Transverse colon (tissue), 4 donors: ENCODE measurements around the gene ATXN10. TPM values are rescaled to one million over a fixed set of nuclear protein-coding genes. Genes with fewer than 3 reads are reported as not detected.

Experiments
- DNase-seq: peaks from one replicate; pipeline ENCODE4 v3.0.0-alpha.2; 2019
- H3K27ac ChIP-seq, 4 donors: fragments of 200-600 bp; sonication (generic); 2 replicates each; pipeline ENCODE4 v1.5.1; 2016 to 2018; ENCODE audit warnings: inconsistent platforms in 4 of 4
- H3K27me3 ChIP-seq: fragments of 200-600 bp; sonication (generic); 2 replicates; pipeline ENCODE4 v1.5.1; 2017; ENCODE audit warnings: inconsistent platforms
- H3K36me3 ChIP-seq, 4 donors: fragments of 200-600 bp; sonication (generic); 2 replicates each; pipeline ENCODE4 v1.5.1; 2017 to 2019; ENCODE audit warnings: inconsistent platforms in 4 of 4
- H3K4me1 ChIP-seq, 4 donors: fragments of 200-600 bp; sonication (generic); 2 replicates each; pipeline ENCODE4 v1.5.1; 2017 to 2020; ENCODE audit warnings: inconsistent platforms in 4 of 4
- H3K4me3 ChIP-seq, 4 donors: fragments of 200-600 bp; sonication (generic); 1 replicate in 1 of 4; 2 replicates in 3 of 4; pipeline versions ENCODE4 v1.5.1 to v1.6.1; 2017 to 2019; ENCODE audit warnings: inconsistent platforms in 4 of 4
- H3K9me3 ChIP-seq, 2 donors: fragments of 200-600 bp; sonication (generic); 2 replicates each; pipeline ENCODE4 v1.5.1; 2017 to 2019; ENCODE audit warnings: inconsistent platforms in 2 of 2
- EP300 ChIP-seq: sonication (generic); formaldehyde crosslinking; IDR thresholded peaks from one replicate; pipeline ENCODE4 v1.6.1; 2017; ENCODE audit warnings: antibody characterized with exemption, low read depth
- POLR2A ChIP-seq: fragments of 450-650 bp; IDR thresholded peaks from one replicate; pipeline ENCODE4 v1.6.1; 2016; ENCODE audit warnings: antibody characterized with exemption, mild to moderate bottlenecking, moderate library complexity
- POLR2AphosphoS5 ChIP-seq, 3 donors: sonication (generic); formaldehyde crosslinking; IDR thresholded peaks; one replicate each; pipeline ENCODE4 v1.6.1; 2016; ENCODE audit warnings: antibody characterized with exemption in 3 of 3
- WGBS, 2 donors: methylation state at CpG; one replicate each; pipeline ENCODE4 v1.1.5; 2018; ENCODE audit warnings: low coverage in 1 of 2; 5-methylcytosine and 5-hydroxymethylcytosine counted together
- in situ Hi-C, 4 donors: fragments of 200-750 bp; cut with MboI; loops; one replicate each; pipeline versions ENCODE4 v1.15.0 to v1.15.1; 2017; ENCODE audit warnings: low sequenced_read_pairs in 3 of 4, low pct_ligation_motif_present in 1 of 4, low pct_unique_long_range_greater_than_20kb in 1 of 4
- intact Hi-C: fragments of 100-400 bp; cut with DNase I; formaldehyde crosslinking; loops from one replicate; pipeline ENCODE4 v1.15.1; 2023; ENCODE audit warnings: low total_unique reads
- total RNA-seq, 4 donors: library from RNA; depleted of rRNA; stranded (reverse); fragments of >200 nt; gene quantifications; one replicate each; pipeline ENCODE4 v1.1.0, GENCODE V29; 2016
- TF ChIP-seq, protein P1 (sequence below), 5 experiments: fragments of 200-600 bp in 3 of 5; fragments of 450-650 bp in 2 of 5; sonication (generic) in 3 of 5; IDR thresholded peaks; 1 replicate in 2 of 5; 2 replicates in 3 of 5; pipeline ENCODE4 v1.5.1; 2016 to 2017; ENCODE audit warnings: antibody characterized with exemption in 5 of 5, inconsistent platforms in 3 of 5, mild to moderate bottlenecking in 2 of 5, moderate library complexity in 1 of 5

ATXN10 gene
- total RNA-seq, 4 donors from 2014 or later = 27.3 to 88.3 (median 47.8) TPM

DNA sequence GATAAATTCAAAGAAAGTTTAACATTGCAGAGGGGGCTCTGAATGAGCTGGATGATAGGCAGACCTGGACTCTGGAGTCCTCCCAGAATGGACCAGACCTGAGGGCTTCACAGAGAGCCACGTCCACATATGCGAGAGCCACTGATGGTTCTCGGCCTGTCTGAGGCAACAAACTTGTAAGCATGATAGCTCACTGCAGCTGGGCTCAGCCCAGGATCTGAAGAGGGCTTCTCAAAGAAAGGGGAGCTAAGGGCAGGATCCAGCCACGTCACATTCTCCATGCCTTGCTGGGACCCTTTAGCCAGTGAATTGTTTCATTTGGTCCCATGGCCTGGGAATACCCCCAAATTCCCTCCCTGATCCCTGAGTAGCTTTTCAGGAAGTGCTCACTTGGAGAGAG, 98.9 kb downstream of the ATXN10 start:
- in situ Hi-C loops = no loop called here
- TF ChIP-seq, protein P1, sequence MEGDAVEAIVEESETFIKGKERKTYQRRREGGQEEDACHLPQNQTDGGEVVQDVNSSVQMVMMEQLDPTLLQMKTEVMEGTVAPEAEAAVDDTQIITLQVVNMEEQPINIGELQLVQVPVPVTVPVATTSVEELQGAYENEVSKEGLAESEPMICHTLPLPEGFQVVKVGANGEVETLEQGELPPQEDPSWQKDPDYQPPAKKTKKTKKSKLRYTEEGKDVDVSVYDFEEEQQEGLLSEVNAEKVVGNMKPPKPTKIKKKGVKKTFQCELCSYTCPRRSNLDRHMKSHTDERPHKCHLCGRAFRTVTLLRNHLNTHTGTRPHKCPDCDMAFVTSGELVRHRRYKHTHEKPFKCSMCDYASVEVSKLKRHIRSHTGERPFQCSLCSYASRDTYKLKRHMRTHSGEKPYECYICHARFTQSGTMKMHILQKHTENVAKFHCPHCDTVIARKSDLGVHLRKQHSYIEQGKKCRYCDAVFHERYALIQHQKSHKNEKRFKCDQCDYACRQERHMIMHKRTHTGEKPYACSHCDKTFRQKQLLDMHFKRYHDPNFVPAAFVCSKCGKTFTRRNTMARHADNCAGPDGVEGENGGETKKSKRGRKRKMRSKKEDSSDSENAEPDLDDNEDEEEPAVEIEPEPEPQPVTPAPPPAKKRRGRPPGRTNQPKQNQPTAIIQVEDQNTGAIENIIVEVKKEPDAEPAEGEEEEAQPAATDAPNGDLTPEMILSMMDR (IDR thresholded peaks at IDR 0.05) = no peak
- TF ChIP-seq POLR2A = no peak
- TF ChIP-seq POLR2AphosphoS5 (IDR thresholded peaks at IDR 0.05) = no peak
- no peak for TF ChIP-seq EP300
- no peaks in the 10 kb centered on the region for H3K9me3 ChIP-seq
- intact Hi-C loops = no loop called here
- H3K27ac ChIP-seq = no peak overlapping the region
- no peaks in the 10 kb centered on the region for H3K36me3 ChIP-seq
- no peaks in the 10 kb centered on the region for H3K27me3 ChIP-seq
- H3K4me1 ChIP-seq = no peaks in the 10 kb centered on the region
- H3K4me3 ChIP-seq = no peak overlapping the region
- DNase-seq = no peak
- WGBS, 2 donors = 75% methylated on average over 4 of the region's 4 CpGs; no CpG with 5 or more reads in 1 of the 2 donors

DNA sequence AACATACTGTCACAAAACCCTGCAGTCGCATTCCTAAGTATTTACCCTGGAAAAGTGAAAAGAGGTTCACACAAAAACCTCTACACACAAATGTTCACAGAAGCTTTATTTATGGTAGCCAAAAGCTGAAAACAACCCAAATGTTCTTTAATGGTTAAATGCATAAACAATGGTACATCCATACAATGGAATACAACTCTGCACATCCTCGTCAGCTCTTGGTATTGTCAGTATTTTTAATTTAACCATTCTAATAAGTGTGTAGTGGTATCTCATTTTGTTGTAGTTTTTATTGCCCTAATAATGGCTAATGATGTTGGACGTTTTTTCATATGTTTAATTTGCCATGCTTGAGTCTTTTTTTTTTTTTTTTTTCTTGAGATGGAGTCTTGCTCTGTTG, 99.4 kb downstream of the ATXN10 start:
- no peak overlapping the region for H3K27ac ChIP-seq
- DNase-seq = no peak
- WGBS, 2 donors = 95 to 97% methylated on average over 3 of the region's 3 CpGs
- no peaks in the 10 kb centered on the region for H3K9me3 ChIP-seq
- in situ Hi-C loops (no loop called here), intact Hi-C loops (no loop called here)
- no peaks in the 10 kb centered on the region for H3K4me1 ChIP-seq
- no peaks in the 10 kb centered on the region for H3K27me3 ChIP-seq
- no peaks in the 10 kb centered on the region for H3K36me3 ChIP-seq
- H3K4me3 ChIP-seq = no peak overlapping the region
- TF ChIP-seq EP300 (no peak), POLR2AphosphoS5 (IDR thresholded peaks at IDR 0.05) (no peak)

GRCh38 chr22:45771711-45772110, 100.1 kb downstream of the ATXN10 start:
- Histone ChIP-seq H3K9me3 (no peaks in the 10 kb centered on the region), H3K27ac (no peak overlapping the region), H3K36me3 (no peaks in the 10 kb centered on the region), H3K27me3 (no peaks in the 10 kb centered on the region), H3K4me3 (no peak overlapping the region), H3K4me1 (no peaks in the 10 kb centered on the region)
- DNase-seq = no peak
- in situ Hi-C loops (no loop called here), intact Hi-C loops (no loop called here)
- WGBS, 2 donors = 90 to 98% methylated on average over 2 of the region's 2 CpGs
- TF ChIP-seq POLR2AphosphoS5 (IDR thresholded peaks at IDR 0.05) (no peak), EP300 (no peak), POLR2A (no peak)
- TF ChIP-seq, protein P1 (IDR thresholded peaks at IDR 0.05) = no peak

DNA sequence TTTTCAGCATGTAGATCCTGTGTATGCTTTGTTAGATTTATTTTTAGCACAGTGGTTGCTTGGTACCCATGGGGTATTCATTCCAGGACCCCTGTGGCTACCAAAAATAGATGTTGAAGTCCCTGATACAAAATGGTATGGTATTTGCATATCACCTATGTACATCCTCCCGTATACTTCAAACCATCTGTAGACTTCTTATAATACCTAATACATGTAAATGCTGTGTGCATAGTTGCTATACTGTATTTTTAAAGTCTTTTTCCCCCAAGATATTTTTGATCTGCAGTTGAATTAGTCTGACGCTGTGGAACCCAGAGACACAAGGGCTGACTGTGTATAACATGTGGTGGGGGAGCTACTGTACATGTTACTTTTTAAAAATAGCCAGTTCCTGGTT, 101.1 kb downstream of the ATXN10 start:
- Histone ChIP-seq H3K36me3 (no peaks in the 10 kb centered on the region), H3K27ac (no peak overlapping the region), H3K27me3 (no peaks in the 10 kb centered on the region), H3K4me3 (no peak overlapping the region), H3K4me1 (no peaks in the 10 kb centered on the region), H3K9me3 (no peaks in the 10 kb centered on the region)
- no peak for DNase-seq
- WGBS, 2 donors = 93% methylated on average over 2 of the region's 2 CpGs; no CpG with 5 or more reads in 1 of the 2 donors
- intact Hi-C loops (no loop called here), in situ Hi-C loops (no loop called here)
- TF ChIP-seq POLR2A (no peak), POLR2AphosphoS5 (IDR thresholded peaks at IDR 0.05) (no peak), EP300 (no peak)
- TF ChIP-seq, protein P1 (IDR thresholded peaks at IDR 0.05) = no peak

- H3K36me3 ChIP-seq = no peaks in the 10 kb centered on the region
- H3K4me1 ChIP-seq = no peaks in the 10 kb centered on the region
- in situ Hi-C loops (no loop called here), intact Hi-C loops (no loop called here)
- H3K4me3 ChIP-seq = no peak overlapping the region
- no peak for DNase-seq
- TF ChIP-seq POLR2AphosphoS5 (IDR thresholded peaks at IDR 0.05) = no peak
- no peak for TF ChIP-seq EP300
- no peaks in the 10 kb centered on the region for H3K27me3 ChIP-seq
- 83 to 100% methylated on average over 3 to 6 of the region's 6 CpGs for WGBS, 2 donors
- no peak overlapping the region for H3K27ac ChIP-seq
- H3K9me3 ChIP-seq = no peaks in the 10 kb centered on the region
These were observed 102.5 kb downstream of the ATXN10 start for GRCh38 chr22:45774001-45774670.
